Osteocyte (in vitro differentiated cells): ENCODE results near the gene CRYGA. TPM values are rescaled to one million over a fixed set of nuclear protein-coding genes. Genes with fewer than 3 reads are reported as not detected.
"Not testable (repeated sequence)": the region's sequence is repeated elsewhere in the genome, so short reads cannot be mapped to it uniquely, and the experiment has no call there.

Experiments used
- DNase-seq: peaks from one replicate; pipeline ENCODE4 v3.0.0; 2021; ENCODE audit warnings: mixed read lengths; ENCODE audit not compliant: unreplicated experiment; ENCODE audit errors: extremely low spot score
- H3K27ac Mint-ChIP-seq: one replicate; pipeline ENCODE4 v1.8.0; 2021; ENCODE audit warnings: mild to moderate bottlenecking, mixed read lengths; ENCODE audit not compliant: unreplicated experiment
- H3K27me3 Mint-ChIP-seq: one replicate; pipeline ENCODE4 v1.8.0; 2021; ENCODE audit warnings: mixed read lengths; ENCODE audit not compliant: unreplicated experiment
- H3K36me3 Mint-ChIP-seq: one replicate; pipeline ENCODE4 v1.8.0; 2021; ENCODE audit warnings: mixed read lengths; ENCODE audit not compliant: unreplicated experiment
- H3K4me1 Mint-ChIP-seq: one replicate; pipeline ENCODE4 v1.8.0; 2021; ENCODE audit warnings: mixed read lengths; ENCODE audit not compliant: unreplicated experiment
- H3K4me3 Mint-ChIP-seq: one replicate; pipeline ENCODE4 v1.8.0; 2021; ENCODE audit warnings: mild to moderate bottlenecking, moderate library complexity, mixed read lengths; ENCODE audit not compliant: unreplicated experiment
- H3K9me3 Mint-ChIP-seq: one replicate; pipeline ENCODE4 v1.8.0; 2021; ENCODE audit warnings: mixed read lengths; ENCODE audit not compliant: unreplicated experiment
- CTCF ChIP-seq: fragments of 200-600 bp; sonication (generic); IDR thresholded peaks from 2 replicates; pipeline ENCODE4 v1.5.0; 2021; ENCODE audit warnings: antibody characterized with exemption, mild to moderate bottlenecking, moderate library complexity
- total RNA-seq: library from RNA; stranded (reverse); gene quantifications from 2 replicates; pipeline ENCODE4 v1.2.1, GENCODE V29; 2021

CRYGA gene
- total RNA-seq, 1 donor from 2014 or later: not detected

- peaks cover 2% of the 10 kb centered on the region for H3K27me3 Mint-ChIP-seq
- no peak overlapping the region for H3K4me3 Mint-ChIP-seq
Measured at GRCh38 chr2:208130712-208131110, 32.7 kb downstream of the CRYGA start.

GRCh38 chr2:208129744-208130711 is 33.4 kb downstream of the CRYGA start, which contains the start of gene CRYGC:
Gene CRYGC (minus strand): TSS chr2:208129828. CDS start chr2:208129792, 36 bp downstream.
- Mint-ChIP-seq H3K27ac (no peak within 1 kb of the TSS), H3K4me1 (no peaks in the 10 kb centered on the region)
- TF ChIP-seq CTCF: no peak

More at GRCh38 chr2:208130712-208131110, 32.7 kb downstream of the CRYGA start:
- DNase-seq: no peak
- Mint-ChIP-seq H3K9me3 (no peaks in the 10 kb centered on the region), H3K4me1 (no peaks in the 10 kb centered on the region), H3K36me3 (no peaks in the 10 kb centered on the region), H3K27ac (no peak overlapping the region)
- no peak for TF ChIP-seq CTCF

GRCh38 chr2:208128136-208128535 is 35.3 kb downstream of the CRYGA start:
- Mint-ChIP-seq H3K4me3 (no peak overlapping the region), H3K36me3 (no peaks in the 10 kb centered on the region), H3K9me3 (no peaks in the 10 kb centered on the region), H3K4me1 (no peaks in the 10 kb centered on the region), H3K27me3 (peaks cover 6% of the 10 kb centered on the region), H3K27ac (no peak overlapping the region)
- no peak for TF ChIP-seq CTCF
- DNase-seq: peak; percentile 56

More at GRCh38 chr2:208129744-208130711, 33.4 kb downstream of the CRYGA start, which contains the start of gene CRYGC:
- Mint-ChIP-seq H3K4me3 (no peak within 1 kb of the TSS), H3K36me3 (no peaks in the 10 kb centered on the region), H3K27me3 (peaks cover 2% of the 10 kb centered on the region), H3K9me3 (no peaks in the 10 kb centered on the region)
- no peak for DNase-seq

- TF ChIP-seq CTCF: no peak
- Mint-ChIP-seq H3K9me3 (no peaks in the 10 kb centered on the region), H3K27ac (no peak overlapping the region), H3K4me3 (no peak overlapping the region), H3K4me1 (no peaks in the 10 kb centered on the region), H3K36me3 (no peaks in the 10 kb centered on the region), H3K27me3 (peaks cover 6% of the 10 kb centered on the region)
- DNase-seq: peak; percentile 13
Measured at GRCh38 chr2:208127090-208127489, 36.3 kb downstream of the CRYGA start.

GRCh38 chr2:208125251-208125650 is 38.1 kb downstream of the CRYGA start:
- H3K4me1 Mint-ChIP-seq: no peaks in the 10 kb centered on the region
- no peak for DNase-seq
- no peaks in the 10 kb centered on the region for H3K9me3 Mint-ChIP-seq
- no peak overlapping the region for H3K27ac Mint-ChIP-seq
- TF ChIP-seq CTCF: no peak
- H3K36me3 Mint-ChIP-seq: no peaks in the 10 kb centered on the region
- peaks cover 9% of the 10 kb centered on the region for H3K27me3 Mint-ChIP-seq
- no peak overlapping the region for H3K4me3 Mint-ChIP-seq

- H3K4me3 Mint-ChIP-seq, H3K27ac Mint-ChIP-seq, H3K9me3 Mint-ChIP-seq, H3K4me1 Mint-ChIP-seq, DNase-seq, H3K36me3 Mint-ChIP-seq: not testable (repeated sequence)
- peaks cover 10% of the 10 kb centered on the region for H3K27me3 Mint-ChIP-seq
Measured at GRCh38 chr2:208124013-208124715, 39.2 kb downstream of the CRYGA start, which contains the start of gene CRYGD. Gene CRYGD (minus strand): TSS chr2:208124524. CDS start chr2:208124473, 51 bp downstream.
